SH-SY5Y (cell line): Measurements from ENCODE around the gene ACTA2.

Experiments
- GATA2 ChIP-seq: IDR thresholded peaks from 2 replicates; pipeline ENCODE4 v1.6.1; 2011; ENCODE audit warnings: mild to moderate bottlenecking, low read depth, low read length
- GATA3 ChIP-seq: IDR thresholded peaks from 2 replicates; pipeline ENCODE4 v1.6.1; 2011; ENCODE audit warnings: low read depth, mild to moderate bottlenecking, low read length, moderate library complexity

GRCh38 chr10:88957381-88957780 is 4.8 kb upstream of the ACTA2 start:
- no peak for TF ChIP-seq GATA2
- no peak for TF ChIP-seq GATA3
